ENCODE measurements around the gene SPRED1.

Gene SPRED1

GRCh38 chr15:38362355-38362754, 109.7 kb downstream of the SPRED1 start:
- no peak for DNase-seq (ENCODE audit: low spot score)

- DNase-seq (ENCODE audit: low spot score), result no peak
Measured at GRCh38 chr15:38367476-38367875, 114.8 kb downstream of the SPRED1 start.

GRCh38 chr15:38369936-38370478, 117.4 kb downstream of the SPRED1 start:
- no peak for DNase-seq (ENCODE audit: low spot score)

- no peak for DNase-seq (ENCODE audit: low spot score)
Measured at GRCh38 chr15:38373016-38373415, 120.4 kb downstream of the SPRED1 start.

GRCh38 chr15:38374029-38374428, 121.4 kb downstream of the SPRED1 start:
- no peak for DNase-seq (ENCODE audit: low spot score)

- DNase-seq (ENCODE audit: low spot score), result no peak
Measured at GRCh38 chr15:38374556-38374955, 121.9 kb downstream of the SPRED1 start.

GRCh38 chr15:38376081-38376480, 123.4 kb downstream of the SPRED1 start:
- DNase-seq (ENCODE audit: low spot score), result no peak

- no peak for DNase-seq (ENCODE audit: low spot score)
Measured at GRCh38 chr15:38377636-38378035, 125.0 kb downstream of the SPRED1 start.

- DNase-seq (ENCODE audit: low spot score), result no peak
Measured at GRCh38 chr15:38378161-38378560, 125.5 kb downstream of the SPRED1 start.

- peak; percentile 56 for DNase-seq (ENCODE audit: low spot score)
Measured at GRCh38 chr15:38389924-38390542, 137.4 kb downstream of the SPRED1 start.

- no peak for DNase-seq (ENCODE audit: low spot score)
Measured at GRCh38 chr15:38391191-38391590, 138.6 kb downstream of the SPRED1 start.

- DNase-seq (ENCODE audit: low spot score), result no peak
Measured at GRCh38 chr15:38398134-38398533, 145.5 kb downstream of the SPRED1 start.

GRCh38 chr15:38401106-38401505, 148.5 kb downstream of the SPRED1 start:
- no peak for DNase-seq (ENCODE audit: low spot score)

GRCh38 chr15:38401701-38402100, 149.1 kb downstream of the SPRED1 start:
- no peak for DNase-seq (ENCODE audit: low spot score)

GRCh38 chr15:38406436-38406835, 153.8 kb downstream of the SPRED1 start:
- no peak for DNase-seq (ENCODE audit: low spot score)
